Spleen (tissue), 11 donors: ENCODE data around the gene RIPK4. TPM values are rescaled to one million over a fixed set of nuclear protein-coding genes. Genes with fewer than 3 reads are reported as not detected.

Experiments
- DNase-seq: peaks from one replicate; pipeline ENCODE4 v3.0.0-alpha.2; 2020
- H3K27ac ChIP-seq, 8 donors: fragments of 200-600 bp; sonication (generic) in 7 of 8; 1 replicate in 4 of 8; 2 replicates in 4 of 8; pipeline versions ENCODE4 v1.5.0 to v1.8.0; 2016 to 2021; ENCODE audit warnings: inconsistent platforms in 4 of 8, mild to moderate bottlenecking in 4 of 8, moderate library complexity in 1 of 8
- H3K27me3 ChIP-seq, 7 donors: fragments of 200-600 bp; sonication (generic) in 6 of 7; replicated peaks in 1 of 7; 1 replicate in 4 of 7; 2 replicates in 3 of 7; pipeline versions ENCODE4 v1.5.0 to v1.8.0; 2016 to 2021; ENCODE audit warnings: inconsistent platforms in 3 of 7, mild to moderate bottlenecking in 1 of 7
- H3K36me3 ChIP-seq, 6 donors: fragments of 200-600 bp; sonication (generic) in 5 of 6; 1 replicate in 4 of 6; 2 replicates in 2 of 6; pipeline versions ENCODE4 v1.5.0 to v1.8.0; 2016 to 2021; ENCODE audit warnings: inconsistent platforms in 2 of 6
- H3K4me1 ChIP-seq, 6 donors: fragments of 200-600 bp; sonication (generic) in 5 of 6; 1 replicate in 3 of 6; 2 replicates in 3 of 6; pipeline versions ENCODE4 v1.5.0 to v1.8.0; 2016 to 2021; ENCODE audit warnings: inconsistent platforms in 3 of 6
- H3K4me3 ChIP-seq, 8 donors: fragments of 200-600 bp; sonication (generic) in 7 of 8; 1 replicate in 4 of 8; 2 replicates in 4 of 8; pipeline versions ENCODE4 v1.5.0 to v1.8.0; 2016 to 2021; ENCODE audit warnings: inconsistent platforms in 4 of 8, mild to moderate bottlenecking in 4 of 8, moderate library complexity in 2 of 8
- H3K9me3 ChIP-seq, 8 donors: fragments of 200-600 bp; sonication (generic) in 7 of 8; 1 replicate in 4 of 8; 2 replicates in 4 of 8; pipeline versions ENCODE4 v1.5.0 to v1.8.0; 2016 to 2021; ENCODE audit warnings: inconsistent platforms in 4 of 8
- POLR2A ChIP-seq, 3 donors: fragments of 450-650 bp; IDR thresholded peaks; one replicate each; pipeline ENCODE4 v1.5.1; 2017; ENCODE audit warnings: antibody characterized with exemption in 3 of 3, mild to moderate bottlenecking in 1 of 3
- POLR2AphosphoS5 ChIP-seq, 3 donors: sonication (generic); formaldehyde crosslinking; IDR thresholded peaks; one replicate each; pipeline ENCODE4 v1.5.1; 2017; ENCODE audit warnings: antibody characterized with exemption in 3 of 3
- WGBS, 5 donors: extraction: QIAGEN DNeasy Blood & Tissue Kit in 3 of 5; methylation state at CpG; one replicate each; pipeline versions ENCODE4 v1.1.5 to v1.1.7; 2013 to 2018; 5-methylcytosine and 5-hydroxymethylcytosine counted together
- intact Hi-C: fragments of 100-400 bp; cut with DNase I; formaldehyde crosslinking; loops from one replicate; pipeline ENCODE4 v1.15.0; 2023; ENCODE audit warnings: low total_unique reads
- polyA plus RNA-seq, 3 donors: library from polyadenylated mRNA; stranded (reverse); fragments of 200-250 nt; gene quantifications; one replicate each; pipeline ENCODE4 v1.2.1, GENCODE V29; 2013
- total RNA-seq, 7 donors: library from RNA; depleted of rRNA in 3 of 7; stranded (reverse); fragments of >200 nt in 3 of 7; fragmentation: NEBNext Ultra II Directional in 4 of 7; extraction: Animal tissue kit (Norgen Biotek cat#: 25700) in 4 of 7; gene quantifications; one replicate each; pipeline versions ENCODE4 v1.1.0 to v1.2.1, GENCODE V29; 2016 to 2021
- TF ChIP-seq, protein P1 (sequence below), 11 experiments: fragments of 200-600 bp in 7 of 11; fragments of 450-650 bp in 4 of 11; sonication (generic) in 4 of 11; IDR thresholded peaks in 8 of 11; conservative IDR thresholded peaks in 3 of 11; 1 replicate in 7 of 11; 2 replicates in 4 of 11; pipeline versions ENCODE4 v1.4.0 to v1.8.0; 2016 to 2021; ENCODE audit warnings: antibody characterized with exemption in 11 of 11, inconsistent platforms in 4 of 11, mild to moderate bottlenecking in 1 of 11
- donor health status: healthy with polysubstance abuse.
- donor health status: DM: no; HTN: no; CAD: no; lungs with moderate emphysema.
- donor health status: DM: no; HTN: no; CAD: no.
- donor health status: Bipolar disorder and iron deficiency.
- donor health status: healthy.
- donor health status: DM: no; HTN: no; CAD: no.
- donor health status: DM: yes; HTN: yes; CAD: no.

Gene RIPK4
- total and polyA plus RNA-seq, 10 donors = 0.02 to 0.06 (median 0.06) TPM; not detected in 7

DNA sequence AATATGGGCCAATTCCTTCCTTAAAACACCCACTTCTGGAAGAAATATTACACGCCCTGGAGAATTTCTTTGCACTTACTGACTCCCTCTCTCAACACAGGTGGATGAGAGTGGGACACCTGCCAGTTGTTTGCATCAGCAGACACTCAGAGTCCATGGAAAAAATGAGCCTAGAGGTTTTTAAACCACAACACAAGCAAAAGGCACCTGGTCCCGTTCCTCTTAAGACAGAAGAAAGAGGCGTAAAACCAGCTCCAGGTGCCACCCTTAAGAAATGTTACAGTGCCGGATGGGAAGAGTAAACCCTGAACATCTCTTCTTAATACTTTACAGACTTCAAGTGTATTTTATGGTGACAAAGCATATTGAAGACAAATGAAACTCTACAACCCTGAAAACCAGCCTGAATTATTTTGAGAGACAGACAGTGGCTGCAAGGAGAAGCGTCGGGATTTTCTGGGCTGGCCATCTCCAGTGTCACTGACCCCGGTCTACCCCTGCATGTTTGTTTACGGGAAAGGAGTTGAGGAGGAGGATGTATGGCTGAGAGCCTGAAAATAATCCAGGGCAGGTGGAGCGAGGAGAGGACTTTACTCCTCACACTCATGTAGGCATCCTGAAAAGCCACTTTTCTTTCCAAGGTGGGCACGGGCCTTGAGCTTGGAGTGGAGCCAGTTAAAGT, 7.8 kb upstream of the RIPK4 start:
- no peak overlapping the region for H3K27ac ChIP-seq

DNA sequence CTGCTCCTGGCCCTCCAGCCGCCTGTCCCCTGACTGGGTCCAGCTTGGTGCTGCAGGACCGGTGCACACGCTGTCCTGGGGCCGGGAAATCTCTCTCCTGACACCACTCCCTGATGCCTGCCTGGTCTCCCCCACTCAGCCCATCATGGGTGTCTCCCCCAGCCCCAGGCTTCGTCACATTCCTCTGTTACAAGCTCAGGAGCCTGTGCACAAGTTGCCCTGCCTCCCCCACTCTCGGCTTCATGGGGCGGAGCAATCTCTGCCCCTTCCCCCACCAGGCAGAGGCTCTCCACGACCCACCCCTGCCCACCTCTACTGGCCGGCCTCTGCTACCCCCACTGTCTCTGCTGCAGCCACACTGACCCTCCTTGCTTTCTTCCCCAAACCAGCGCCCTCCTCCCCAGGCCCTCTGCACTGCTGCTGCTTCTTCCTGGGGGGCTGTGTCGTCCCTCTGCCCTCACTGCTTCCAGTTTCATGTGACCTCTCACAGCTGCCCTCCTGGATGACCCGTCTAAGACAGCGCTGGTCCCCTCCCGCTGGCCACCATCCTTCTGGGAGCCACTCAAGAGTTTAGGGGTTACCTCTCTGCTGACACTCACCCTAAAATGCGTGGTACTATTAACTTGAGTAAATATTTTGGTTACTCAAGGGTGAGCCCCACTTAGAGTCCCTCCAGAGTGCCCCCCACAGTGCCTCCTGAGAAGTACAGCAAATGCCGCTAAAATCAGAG, 5.7 kb upstream of the RIPK4 start:
- 56 to 69% (median 57%) methylated on average over 16 of the region's 16 CpGs for WGBS, 5 donors
- intact Hi-C loops = no loop called here
- DNase-seq = no peak

More for the DNA sequence above, 7.8 kb upstream of the RIPK4 start:
- WGBS, 5 donors = 61 to 71% (median 71%) methylated on average over 10 of the region's 10 CpGs
- intact Hi-C loops = no loop called here
- Histone ChIP-seq H3K9me3 (no peaks in the 10 kb centered on the region), H3K4me1 (peaks cover 0 to 13% (median 5%) of the 10 kb centered on the region in 6 donors), H3K36me3 (no peaks in the 10 kb centered on the region), H3K4me3 (no peak overlapping the region), H3K27me3 (peaks cover 0 to 100% (median 43%) of the 10 kb centered on the region in 7 donors)
- no peak for TF ChIP-seq POLR2A (IDR thresholded peaks at IDR 0.05)
- TF ChIP-seq, protein P1, sequence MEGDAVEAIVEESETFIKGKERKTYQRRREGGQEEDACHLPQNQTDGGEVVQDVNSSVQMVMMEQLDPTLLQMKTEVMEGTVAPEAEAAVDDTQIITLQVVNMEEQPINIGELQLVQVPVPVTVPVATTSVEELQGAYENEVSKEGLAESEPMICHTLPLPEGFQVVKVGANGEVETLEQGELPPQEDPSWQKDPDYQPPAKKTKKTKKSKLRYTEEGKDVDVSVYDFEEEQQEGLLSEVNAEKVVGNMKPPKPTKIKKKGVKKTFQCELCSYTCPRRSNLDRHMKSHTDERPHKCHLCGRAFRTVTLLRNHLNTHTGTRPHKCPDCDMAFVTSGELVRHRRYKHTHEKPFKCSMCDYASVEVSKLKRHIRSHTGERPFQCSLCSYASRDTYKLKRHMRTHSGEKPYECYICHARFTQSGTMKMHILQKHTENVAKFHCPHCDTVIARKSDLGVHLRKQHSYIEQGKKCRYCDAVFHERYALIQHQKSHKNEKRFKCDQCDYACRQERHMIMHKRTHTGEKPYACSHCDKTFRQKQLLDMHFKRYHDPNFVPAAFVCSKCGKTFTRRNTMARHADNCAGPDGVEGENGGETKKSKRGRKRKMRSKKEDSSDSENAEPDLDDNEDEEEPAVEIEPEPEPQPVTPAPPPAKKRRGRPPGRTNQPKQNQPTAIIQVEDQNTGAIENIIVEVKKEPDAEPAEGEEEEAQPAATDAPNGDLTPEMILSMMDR (IDR thresholded peaks at IDR 0.05 in 8 of 11, conservative IDR thresholded peaks at IDR 0.05 in 3 of 11) = no peak
- no peak for TF ChIP-seq POLR2AphosphoS5 (IDR thresholded peaks at IDR 0.05)
- DNase-seq = no peak

DNA sequence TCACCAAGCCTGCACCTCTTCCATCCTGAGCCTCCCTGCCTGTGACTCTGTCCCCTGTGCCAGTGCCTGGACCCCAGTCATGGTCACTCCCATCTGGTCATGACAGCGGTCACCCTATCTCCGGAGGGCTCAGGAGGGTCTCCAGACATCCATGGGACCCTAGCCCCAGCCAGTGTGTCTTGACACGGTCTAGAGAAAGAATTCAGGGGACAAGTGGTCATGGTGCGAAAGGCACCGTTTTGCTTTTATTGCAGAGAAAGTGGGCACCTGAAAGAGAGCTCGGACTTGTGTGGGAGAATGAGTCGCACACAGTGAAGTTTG, 4.7 kb upstream of the RIPK4 start:
- Histone ChIP-seq H3K9me3 (peaks cover 0 to 3% (median 0%) of the 10 kb centered on the region in 8 donors), H3K4me3 (no peak overlapping the region), H3K27me3 (peaks cover 0 to 100% (median 55%) of the 10 kb centered on the region in 7 donors), H3K4me1 (peaks cover 16 to 29% (median 25%) of the 10 kb centered on the region in 6 donors), H3K36me3 (no peaks in the 10 kb centered on the region), H3K27ac (no peak overlapping the region)
- intact Hi-C loops = no loop called here
- 81 to 93% (median 85%) methylated on average over 7 of the region's 7 CpGs for WGBS, 5 donors
- DNase-seq = no peak
- TF ChIP-seq, protein P1 (IDR thresholded peaks at IDR 0.05 in 8 of 11, conservative IDR thresholded peaks at IDR 0.05 in 3 of 11) = no peak
- no peak for TF ChIP-seq POLR2AphosphoS5 (IDR thresholded peaks at IDR 0.05)
- no peak for TF ChIP-seq POLR2A (IDR thresholded peaks at IDR 0.05)

More for the DNA sequence above, 5.7 kb upstream of the RIPK4 start:
- Histone ChIP-seq H3K4me3 (no peak overlapping the region), H3K27me3 (peaks cover 0 to 100% (median 45%) of the 10 kb centered on the region in 7 donors), H3K9me3 (no peaks in the 10 kb centered on the region), H3K27ac (no peak overlapping the region), H3K36me3 (no peaks in the 10 kb centered on the region), H3K4me1 (peaks cover 10 to 20% (median 16%) of the 10 kb centered on the region in 6 donors)
- TF ChIP-seq, protein P1 (IDR thresholded peaks at IDR 0.05 in 8 of 11, conservative IDR thresholded peaks at IDR 0.05 in 3 of 11) = no peak
- no peak for TF ChIP-seq POLR2A (IDR thresholded peaks at IDR 0.05)
- TF ChIP-seq POLR2AphosphoS5 (IDR thresholded peaks at IDR 0.05) = no peak
